ENCODE data around the gene SARDH.

- TF ChIP-seq TAF1 (IDR thresholded peaks at IDR 0.05; ENCODE audit: borderline replicate concordance, low read depth, low read length) = no peak
- TF ChIP-seq POLR2A (IDR thresholded peaks at IDR 0.05; ENCODE audit: low read depth, low read length) = no peak
Observed at GRCh38 chr9:133715866-133716563, 22.1 kb downstream of the SARDH start.
